ENCODE measurements around the gene RAD52.

The RAD52 gene

DNA sequence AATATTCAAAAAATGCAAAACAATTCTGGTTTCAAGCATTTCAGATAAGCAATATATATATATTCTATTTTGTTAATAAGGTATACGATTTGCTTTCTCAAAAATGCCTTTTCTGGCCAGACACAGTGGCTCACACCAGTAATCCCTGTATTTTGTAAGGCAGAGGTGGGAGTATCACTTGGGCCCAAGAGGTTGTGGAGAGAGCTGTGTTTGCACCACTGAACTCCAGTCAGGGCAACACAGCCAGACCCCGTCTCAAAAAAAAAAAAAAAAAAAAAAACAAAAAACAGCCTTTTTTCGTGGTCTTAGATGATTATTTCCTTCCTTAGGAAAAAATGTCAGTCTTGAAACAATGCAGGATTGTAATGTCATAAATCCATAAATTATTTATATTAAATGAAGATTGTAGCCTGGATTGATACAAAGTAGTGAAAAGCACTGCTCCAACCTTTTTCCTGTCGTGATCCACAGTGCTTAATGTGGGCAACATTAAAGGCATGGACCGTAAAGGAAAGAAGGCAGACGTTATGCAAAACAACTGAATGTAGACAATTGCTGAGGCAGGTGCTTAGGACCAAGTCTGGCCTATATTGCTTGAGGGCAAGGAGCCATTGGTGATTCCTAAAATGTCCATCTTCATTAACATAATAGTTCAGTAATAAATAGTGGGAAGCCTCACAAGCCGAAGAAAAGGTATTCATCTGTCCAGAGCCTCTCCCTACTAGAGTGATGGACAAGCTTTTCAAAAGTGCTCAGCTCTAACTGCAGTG lies 36.8 kb downstream of the RAD52 start:
- DNase-seq: no peak

DNA sequence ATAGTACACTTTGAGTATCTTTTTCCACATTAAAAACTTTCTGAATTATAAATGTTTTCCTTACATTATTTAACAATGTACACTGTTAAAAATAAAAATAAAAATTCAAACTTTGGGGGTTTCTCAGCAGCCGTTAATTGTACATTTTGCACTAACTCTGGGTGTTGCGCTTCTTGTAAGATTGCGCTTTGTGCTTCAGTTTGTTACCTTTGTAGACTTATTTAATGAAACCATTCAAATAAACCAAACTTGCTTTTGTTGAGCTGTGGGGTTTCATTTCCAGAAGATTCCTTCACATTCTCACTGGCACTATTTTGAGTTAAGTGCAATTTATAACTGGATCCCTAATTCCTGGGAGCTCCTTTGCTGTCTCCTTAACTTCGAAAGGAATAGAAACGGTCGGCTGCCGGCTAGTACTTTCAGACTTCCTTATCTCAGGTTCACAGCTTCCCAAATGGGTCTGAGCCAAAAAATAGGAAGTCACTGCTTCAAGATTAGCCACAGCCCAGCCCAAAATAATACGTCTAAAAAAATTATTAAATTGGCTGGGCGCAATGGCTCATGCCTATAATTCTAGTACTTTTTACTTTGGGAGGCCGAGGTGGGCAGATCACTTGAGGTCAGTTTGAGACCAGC lies 38.2 kb downstream of the RAD52 start:
- DNase-seq: no peak

DNA sequence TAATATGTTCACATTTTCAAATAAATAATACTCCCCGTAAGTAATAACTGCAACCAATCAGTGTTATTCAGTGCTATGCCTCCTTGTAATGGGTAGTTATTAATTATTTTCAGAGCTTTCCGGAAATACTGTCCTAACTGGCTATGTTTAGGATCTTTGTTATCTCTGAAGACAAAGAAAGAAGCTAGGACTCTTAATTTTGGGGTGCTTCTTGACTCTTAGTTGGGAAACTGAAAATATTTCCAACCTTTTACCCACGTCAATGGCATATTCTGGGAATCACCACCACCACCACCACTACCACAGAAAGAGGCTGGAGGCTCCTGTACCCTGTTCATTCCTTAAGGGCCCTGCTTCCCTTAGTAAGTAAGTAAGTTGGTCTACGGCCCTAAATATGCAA lies 39.1 kb downstream of the RAD52 start:
- no peak for DNase-seq

DNA sequence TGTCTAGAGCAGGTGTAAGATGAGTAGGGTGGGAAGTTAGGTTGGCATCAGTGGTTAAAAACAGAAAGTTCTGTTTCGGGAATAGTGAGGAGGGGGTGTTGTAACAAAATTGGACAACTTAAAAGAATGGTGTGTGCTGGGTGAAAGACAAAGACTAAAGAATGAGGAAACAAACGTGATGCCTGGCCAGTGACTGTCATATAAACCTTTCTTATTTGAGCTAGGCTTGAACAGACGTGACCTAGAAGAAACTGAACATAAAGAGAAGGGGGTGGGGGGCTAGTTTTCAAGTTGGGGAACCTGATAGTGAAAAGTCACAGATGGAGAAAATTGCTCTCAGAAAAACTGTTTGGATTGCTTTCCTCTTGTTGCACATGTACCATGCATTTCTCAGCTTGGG lies 39.6 kb downstream of the RAD52 start:
- no peak for DNase-seq

GRCh38 chr12:907413-908185 lies 41.9 kb downstream of the RAD52 start:
- DNase-seq: no peak

DNA sequence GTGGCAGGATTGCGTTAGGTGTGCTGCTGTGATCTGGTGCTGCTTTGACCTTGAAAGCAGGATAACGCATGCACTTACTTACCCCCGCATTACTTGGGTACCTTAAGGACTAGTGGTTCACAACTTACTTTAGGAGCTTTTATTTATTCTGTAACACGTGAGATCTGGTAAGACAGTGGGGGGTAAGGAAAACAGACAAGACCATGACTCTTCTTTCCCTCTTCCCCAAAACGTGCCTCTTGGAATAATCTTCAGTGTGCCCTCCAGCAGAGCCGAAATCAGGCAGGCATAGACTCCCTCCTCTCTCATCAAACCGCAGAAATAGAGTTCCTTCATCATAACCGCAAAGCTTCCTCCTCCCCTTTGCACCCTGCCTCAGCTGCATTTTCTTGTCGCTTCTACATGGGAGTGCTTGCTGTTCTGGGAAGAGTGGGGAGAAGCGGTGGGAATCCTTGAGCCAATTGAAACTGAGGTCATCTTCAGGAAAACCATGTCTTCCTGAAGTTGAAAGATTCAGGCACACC lies 43.4 kb downstream of the RAD52 start:
- no peak for DNase-seq

DNA sequence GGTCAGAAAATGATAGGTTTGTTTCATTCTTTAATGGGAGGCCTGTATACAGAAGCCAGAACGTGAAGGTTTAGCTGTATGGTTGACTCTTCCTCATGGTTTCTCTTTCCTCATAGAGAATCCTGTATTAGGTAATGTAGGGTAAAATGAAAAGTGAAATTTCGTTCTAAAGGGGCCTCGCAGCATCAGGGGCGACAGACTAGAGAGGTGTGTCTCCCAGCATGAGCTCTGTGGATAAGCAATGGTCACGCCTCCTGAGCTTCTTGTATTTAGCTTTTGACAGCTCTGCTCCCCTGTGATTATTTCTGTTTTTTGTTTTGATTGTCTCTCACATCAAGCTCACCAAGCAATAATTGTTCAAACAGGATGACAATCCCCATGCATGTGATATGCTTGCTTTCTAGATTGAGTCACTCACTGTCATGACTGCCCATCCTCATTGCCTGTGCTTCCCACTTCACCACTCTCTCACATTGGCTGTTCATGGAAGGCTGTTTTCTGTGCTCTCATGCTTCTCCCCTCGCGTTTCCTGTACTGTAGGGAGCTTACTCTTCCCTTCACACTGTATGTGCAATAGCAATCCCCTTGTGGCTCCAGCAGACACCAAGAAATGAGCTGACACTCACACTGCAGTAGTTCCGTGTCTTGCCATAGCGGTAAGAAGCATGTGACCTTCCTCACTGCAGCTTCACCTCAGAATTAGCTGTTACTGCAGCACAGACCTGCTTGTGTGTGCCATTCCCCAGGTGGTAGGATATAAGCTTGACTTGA lies 44.0 kb downstream of the RAD52 start:
- no peak for DNase-seq

DNA sequence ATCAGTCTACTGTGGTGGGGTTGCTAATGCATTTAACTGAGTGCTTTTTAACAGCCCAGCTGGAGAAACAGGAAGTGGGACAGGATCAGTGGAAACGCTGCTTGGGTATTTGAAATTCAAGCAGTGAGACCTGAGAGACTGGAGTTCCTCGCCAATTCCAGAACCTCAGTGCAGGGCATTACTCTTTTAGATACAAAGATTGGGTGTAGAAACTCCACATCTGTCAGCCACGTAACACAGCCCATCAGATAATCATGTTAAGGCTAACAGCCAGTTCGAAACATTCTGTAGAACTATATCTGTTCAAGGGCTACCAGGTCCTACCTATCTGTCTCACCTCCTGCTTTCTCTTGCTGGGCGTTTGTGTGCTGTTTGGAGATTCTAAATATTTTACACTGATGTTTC lies 45.5 kb downstream of the RAD52 start:
- DNase-seq: no peak

GRCh38 chr12:903055-903454 lies 46.4 kb downstream of the RAD52 start:
- DNase-seq: no peak

DNA sequence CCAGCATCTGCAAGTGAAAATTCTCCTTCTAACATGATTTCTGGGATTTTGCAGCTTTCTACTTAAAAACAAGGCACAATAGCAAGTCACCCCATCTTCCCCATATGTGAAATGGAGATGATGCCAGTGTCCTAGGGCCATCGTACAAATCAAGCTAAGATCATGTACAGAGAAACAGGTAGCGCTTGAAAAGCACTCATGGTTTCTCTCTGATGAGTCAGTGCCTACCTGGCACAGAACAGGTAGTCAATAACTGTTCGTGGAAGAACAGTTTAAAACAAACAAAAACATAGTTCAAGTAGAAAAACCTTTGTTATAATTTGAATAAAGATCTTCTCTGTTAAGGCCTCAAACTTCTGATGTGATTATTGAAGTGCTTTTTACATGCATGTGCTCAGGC lies 46.9 kb downstream of the RAD52 start:
- no peak for DNase-seq

DNA sequence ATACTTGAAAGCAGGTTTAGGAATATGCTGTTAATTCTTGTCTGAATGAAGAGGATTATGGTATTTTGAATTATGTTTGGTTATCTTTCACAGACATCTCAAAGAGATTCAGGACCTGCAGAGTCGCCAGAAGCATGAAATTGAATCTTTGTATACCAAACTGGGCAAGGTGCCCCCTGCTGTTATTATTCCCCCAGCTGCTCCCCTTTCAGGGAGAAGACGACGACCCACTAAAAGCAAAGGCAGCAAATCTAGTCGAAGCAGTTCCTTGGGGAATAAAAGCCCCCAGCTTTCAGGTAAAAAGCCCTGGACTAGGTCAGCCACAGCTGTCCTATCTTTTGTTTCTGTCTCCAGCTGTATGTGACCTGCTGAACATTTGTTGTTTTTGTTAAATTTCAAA lies 52.1 kb downstream of the RAD52 start:
- no peak for DNase-seq

DNA sequence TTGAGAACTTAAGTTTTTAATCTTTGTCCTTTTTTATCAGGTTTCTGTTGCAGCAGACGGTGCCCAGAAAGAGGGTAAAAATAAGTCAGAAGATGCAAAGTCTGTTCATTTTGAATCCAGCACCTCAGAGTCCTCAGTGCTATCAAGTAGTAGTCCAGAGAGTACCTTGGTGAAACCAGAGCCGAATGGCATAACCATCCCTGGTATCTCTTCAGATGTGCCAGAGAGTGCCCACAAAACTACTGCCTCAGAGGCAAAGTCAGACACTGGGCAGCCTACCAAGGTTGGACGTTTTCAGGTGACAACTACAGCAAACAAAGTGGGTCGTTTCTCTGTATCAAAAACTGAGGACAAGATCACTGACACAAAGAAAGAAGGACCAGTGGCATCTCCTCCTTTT lies 53.5 kb downstream of the RAD52 start:
- no peak for DNase-seq

- no peak for DNase-seq
Measured at GRCh38 chr12:894226-894625, 55.3 kb downstream of the RAD52 start.

GRCh38 chr12:886206-886605 lies 63.3 kb downstream of the RAD52 start:
- DNase-seq: no peak

DNA sequence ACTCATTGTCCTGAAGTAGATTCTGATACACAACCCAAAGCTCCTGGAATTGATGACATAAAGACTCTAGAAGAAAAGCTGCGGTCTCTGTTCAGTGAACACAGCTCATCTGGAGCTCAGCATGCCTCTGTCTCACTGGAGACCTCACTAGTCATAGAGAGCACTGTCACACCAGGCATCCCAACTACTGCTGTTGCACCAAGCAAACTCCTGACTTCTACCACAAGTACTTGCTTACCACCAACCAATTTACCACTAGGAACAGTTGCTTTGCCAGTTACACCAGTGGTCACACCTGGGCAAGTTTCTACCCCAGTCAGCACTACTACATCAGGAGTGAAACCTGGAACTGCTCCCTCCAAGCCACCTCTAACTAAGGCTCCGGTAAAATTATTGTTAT lies 63.8 kb downstream of the RAD52 start:
- DNase-seq: no peak

GRCh38 chr12:884746-885414 lies 64.6 kb downstream of the RAD52 start:
- no peak for DNase-seq

DNA sequence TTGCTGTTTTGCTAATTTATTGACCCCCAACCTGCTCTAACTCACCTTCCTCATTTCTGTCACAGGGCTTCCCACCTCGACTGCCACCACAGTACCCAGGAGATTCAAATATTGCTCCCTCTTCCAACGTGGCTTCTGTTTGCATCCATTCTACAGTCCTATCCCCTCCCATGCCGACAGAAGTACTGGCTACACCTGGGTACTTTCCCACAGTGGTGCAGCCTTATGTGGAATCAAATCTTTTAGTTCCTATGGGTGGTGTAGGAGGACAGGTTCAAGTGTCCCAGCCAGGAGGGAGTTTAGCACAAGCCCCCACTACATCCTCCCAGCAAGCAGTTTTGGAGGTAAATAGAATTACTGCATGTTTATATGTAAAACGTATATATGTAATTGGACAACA lies 68.8 kb downstream of the RAD52 start:
- no peak for DNase-seq

- DNase-seq: no peak
Measured at GRCh38 chr12:879641-880040, 69.9 kb downstream of the RAD52 start.

DNA sequence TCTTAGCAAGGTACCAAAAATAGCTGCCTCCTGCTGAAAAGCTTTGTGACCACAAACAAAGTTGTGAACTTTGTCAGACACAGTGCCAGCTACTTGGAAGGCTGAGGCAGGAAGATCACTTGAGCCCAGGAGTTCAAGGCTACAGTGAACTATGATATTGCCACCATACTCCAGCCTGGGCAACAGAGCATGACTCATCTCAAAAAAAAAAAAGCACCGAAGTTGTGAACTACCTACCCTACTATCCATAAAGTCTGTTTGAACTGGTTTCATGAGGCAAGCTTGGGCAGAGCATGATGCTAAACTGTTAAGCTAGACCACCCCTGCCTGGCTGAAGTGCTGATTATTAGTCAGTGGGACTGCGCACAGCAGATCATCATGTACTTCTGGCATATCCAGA lies 75.5 kb downstream of the RAD52 start:
- no peak for DNase-seq

GRCh38 chr12:870378-870777 lies 79.1 kb downstream of the RAD52 start:
- DNase-seq: no peak

- DNase-seq: no peak
Measured at GRCh38 chr12:868722-869121, 80.8 kb downstream of the RAD52 start.

DNA sequence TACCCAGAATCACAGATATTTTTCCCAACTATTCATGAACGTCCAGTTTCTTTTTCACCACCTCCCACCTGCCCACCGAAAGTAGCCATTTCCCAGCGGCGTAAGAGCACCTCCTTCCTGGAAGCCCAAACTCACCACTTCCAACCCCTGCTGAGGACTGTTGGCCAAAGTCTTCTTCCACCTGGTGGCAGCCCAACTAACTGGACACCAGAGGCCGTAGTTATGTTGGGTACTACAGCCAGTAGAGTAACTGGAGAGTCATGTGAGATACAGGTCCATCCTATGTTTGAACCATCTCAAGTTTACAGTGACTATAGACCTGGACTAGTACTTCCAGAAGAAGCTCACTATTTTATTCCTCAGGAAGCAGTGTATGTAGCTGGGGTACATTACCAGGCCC lies 81.6 kb downstream of the RAD52 start:
- no peak for DNase-seq

- DNase-seq: no peak
Measured at GRCh38 chr12:865614-866013, 83.9 kb downstream of the RAD52 start.

Data from islet precursor cell (in vitro differentiated cells).